H9 (cell line): ENCODE measurements around the gene DBI. TPM values are rescaled to one million over a fixed set of nuclear protein-coding genes. Genes with fewer than 3 reads are reported as not detected.

Experiments used
- DNase-seq: peaks from one replicate; pipeline ENCODE4 v3.0.0-alpha.2; 2017
- H2AFZ ChIP-seq: one replicate; pipeline ENCODE4 v1.6.1; 2013; ENCODE audit warnings: mild to moderate bottlenecking, low read length, control low read depth, moderate library complexity
- H2AK5ac ChIP-seq: 2 replicates; pipeline ENCODE4 v1.6.1; 2013; ENCODE audit warnings: low read length, control low read depth, mixed read lengths; ENCODE audit not compliant: insufficient read length
- H2BK120ac ChIP-seq: one replicate; pipeline ENCODE4 v1.6.1; 2013; ENCODE audit warnings: low read depth, mild to moderate bottlenecking, low read length, control low read depth, inconsistent platforms; ENCODE audit not compliant: poor library complexity, severe bottlenecking
- H2BK12ac ChIP-seq: 2 replicates; pipeline ENCODE4 v1.6.1; 2013; ENCODE audit warnings: low read length, control low read depth, mixed read lengths, low read depth; ENCODE audit not compliant: insufficient read length
- H2BK15ac ChIP-seq: 2 replicates; pipeline ENCODE4 v1.6.1; 2013; ENCODE audit warnings: low read depth, low read length, control low read depth
- H2BK20ac ChIP-seq: one replicate; pipeline ENCODE4 v1.6.1; 2013; ENCODE audit warnings: low read depth, mild to moderate bottlenecking, low read length, control low read depth, inconsistent platforms; ENCODE audit not compliant: poor library complexity, severe bottlenecking
- H2BK5ac ChIP-seq: 2 replicates; pipeline ENCODE4 v1.6.1; 2013; ENCODE audit warnings: low read length, control low read depth, mixed read lengths; ENCODE audit not compliant: insufficient read length
- H3K14ac ChIP-seq: 2 replicates; pipeline ENCODE4 v1.6.1; 2013; ENCODE audit warnings: low read length, control low read depth; ENCODE audit not compliant: insufficient read depth
- H3K18ac ChIP-seq: 2 replicates; pipeline ENCODE4 v1.6.1; 2013; ENCODE audit warnings: low read depth, mild to moderate bottlenecking, mixed read lengths, low read length, control low read depth; ENCODE audit not compliant: insufficient read length
- H3K23ac ChIP-seq: 2 replicates; pipeline ENCODE4 v1.6.1; 2013; ENCODE audit warnings: low read length, control low read depth, mixed read lengths, low read depth; ENCODE audit not compliant: insufficient read length
- H3K23me2 ChIP-seq: 2 replicates; pipeline ENCODE4 v1.6.1; 2013; ENCODE audit warnings: low read depth, mild to moderate bottlenecking, mixed read lengths, low read length, control low read depth; ENCODE audit not compliant: insufficient read length, poor library complexity, severe bottlenecking
- H3K27ac ChIP-seq: 2 replicates; pipeline ENCODE4 v1.5.1; 2013; ENCODE audit warnings: low read length, control low read depth, mixed read lengths, low read depth; ENCODE audit not compliant: insufficient read length
- H3K27me3 ChIP-seq: 2 replicates; pipeline ENCODE4 v1.6.1; 2013; ENCODE audit warnings: low read length, control low read depth, inconsistent platforms; ENCODE audit not compliant: insufficient read depth
- H3K4ac ChIP-seq: 2 replicates; pipeline ENCODE4 v1.6.1; 2013; ENCODE audit warnings: low read depth, mild to moderate bottlenecking, control low read depth, inconsistent platforms, low read length, moderate library complexity
- H3K4me1 ChIP-seq: 2 replicates; pipeline ENCODE4 v1.6.1; 2013; ENCODE audit warnings: low read length, control low read depth, inconsistent platforms; ENCODE audit not compliant: insufficient read depth
- H3K4me2 ChIP-seq: 2 replicates; pipeline ENCODE4 v1.6.1; 2013; ENCODE audit warnings: low read length, control low read depth, mixed read lengths; ENCODE audit not compliant: insufficient read length, insufficient read depth
- H3K56ac ChIP-seq: 2 replicates; pipeline ENCODE4 v1.6.1; 2013; ENCODE audit warnings: low read depth, mild to moderate bottlenecking, mixed read lengths, low read length, control low read depth; ENCODE audit not compliant: insufficient read length
- H3K79me1 ChIP-seq: 2 replicates; pipeline ENCODE4 v1.6.1; 2013; ENCODE audit warnings: low read depth, mild to moderate bottlenecking, moderate library complexity, low read length, control low read depth, inconsistent platforms; ENCODE audit not compliant: insufficient read depth, poor library complexity, severe bottlenecking
- H3K79me2 ChIP-seq: 2 replicates; pipeline ENCODE4 v1.6.1; 2013; ENCODE audit warnings: low read length, control low read depth, inconsistent platforms; ENCODE audit not compliant: insufficient read depth
- H3K9ac ChIP-seq: 2 replicates; pipeline ENCODE4 v1.6.1; 2013; ENCODE audit warnings: low read length, control low read depth, mixed read lengths; ENCODE audit not compliant: insufficient read length; ENCODE audit errors: extremely low read depth
- H3K9me3 ChIP-seq: one replicate; pipeline ENCODE4 v1.6.1; 2013; ENCODE audit warnings: low read depth, low read length, inconsistent platforms; ENCODE audit not compliant: control insufficient read depth
- H3T11ph ChIP-seq: one replicate; pipeline ENCODE4 v1.6.1; 2013; ENCODE audit warnings: mild to moderate bottlenecking, low read length, control low read depth, inconsistent platforms
- H4K20me1 ChIP-seq: one replicate; pipeline ENCODE4 v1.6.1; 2013; ENCODE audit not compliant: control insufficient read depth, insufficient read length, insufficient read depth
- H4K5ac ChIP-seq: 2 replicates; pipeline ENCODE4 v1.6.1; 2013; ENCODE audit warnings: low read depth, mild to moderate bottlenecking, mixed read lengths, low read length, control low read depth; ENCODE audit not compliant: insufficient read length
- H4K8ac ChIP-seq: replicated peaks from 2 replicates; pipeline ENCODE4 v1.6.1; 2013; ENCODE audit warnings: low read length, control low read depth, mixed read lengths, low read depth; ENCODE audit not compliant: insufficient read length
- H4K91ac ChIP-seq: 2 replicates; pipeline ENCODE4 v1.6.1; 2013; ENCODE audit warnings: low read depth, mild to moderate bottlenecking, moderate library complexity, mixed read lengths, low read length, control low read depth; ENCODE audit not compliant: insufficient read length
- H3K27ac Mint-ChIP-seq, 3 experiments: 2 replicates in 2 of 3; 3 replicates in 1 of 3; pipeline ENCODE4 v1.8.0; 2020 to 2021; ENCODE audit warnings: mixed read lengths in 3 of 3, mild to moderate bottlenecking in 1 of 3, moderate library complexity in 1 of 3
- H3K27me3 Mint-ChIP-seq: 2 replicates; pipeline ENCODE4 v1.8.0; 2021; ENCODE audit warnings: low read depth, mild to moderate bottlenecking, moderate library complexity, mixed read lengths
- H3K36me3 Mint-ChIP-seq, 3 experiments: 2 replicates in 2 of 3; 3 replicates in 1 of 3; pipeline ENCODE4 v1.8.0; 2020 to 2021; ENCODE audit warnings: low read depth in 3 of 3, mixed read lengths in 3 of 3; ENCODE audit not compliant: insufficient read depth in 1 of 3
- H3K4me1 Mint-ChIP-seq, 2 experiments: 2 replicates each; pipeline ENCODE4 v1.8.0; 2020; ENCODE audit warnings: mixed read lengths in 2 of 2
- H3K4me3 Mint-ChIP-seq, 2 experiments: 2 replicates in 1 of 2; 3 replicates in 1 of 2; pipeline ENCODE4 v1.8.0; 2020 to 2021; ENCODE audit warnings: mild to moderate bottlenecking in 2 of 2, mixed read lengths in 2 of 2, moderate library complexity in 1 of 2
- H3K9me3 Mint-ChIP-seq, 2 experiments: 2 replicates in 1 of 2; 3 replicates in 1 of 2; pipeline ENCODE4 v1.8.0; 2020; ENCODE audit warnings: mild to moderate bottlenecking in 2 of 2, mixed read lengths in 2 of 2, moderate library complexity in 1 of 2
- CTCF ChIP-seq: fragments of 200-600 bp; sonication (generic); conservative IDR thresholded peaks from 3 replicates; pipeline ENCODE4 v1.8.0; 2021; ENCODE audit warnings: antibody characterized with exemption, mild to moderate bottlenecking
- WGBS: extraction: QIAGEN DNeasy Blood & Tissue Kit; methylation state at CpG from one replicate; pipeline ENCODE4 v1.1.7; 2013; ENCODE audit warnings: missing lambda C conversion rate, low lambda C conversion rate, mixed read lengths; ENCODE audit not compliant: insufficient read length; ENCODE audit errors: extremely low coverage; 5-methylcytosine and 5-hydroxymethylcytosine counted together
- total RNA-seq: library from RNA; stranded (reverse); gene quantifications from 2 replicates; pipeline ENCODE4 v1.2.1, GENCODE V29; 2021

DBI gene
- total RNA-seq, 1 experiment from 2014 or later: 127 TPM

GRCh38 chr2:119324685-119325270 is 42.0 kb upstream of the DBI start:
- H4K20me1 ChIP-seq: no peaks in the 10 kb centered on the region
- no peak overlapping the region for H3K27ac ChIP-seq
- TF ChIP-seq CTCF: no peak
- no peak overlapping the region for H3T11ph ChIP-seq
- H3K27ac Mint-ChIP-seq: no peak overlapping the region; a peak in 1 of 7 replicates
- no peak overlapping the region for H4K8ac ChIP-seq
- no peak overlapping the region for H4K5ac ChIP-seq
- no peak overlapping the region for H2AK5ac ChIP-seq
- no peaks in the 10 kb centered on the region for H3K23me2 ChIP-seq
- no peak overlapping the region for H2BK15ac ChIP-seq
- no peak overlapping the region for H3K4ac ChIP-seq
- no peaks in the 10 kb centered on the region for H3K9me3 Mint-ChIP-seq
- H3K4me2 ChIP-seq: no peak overlapping the region
- no peak overlapping the region for H2BK20ac ChIP-seq
- no peak overlapping the region for H3K23ac ChIP-seq
- H3K4me1 ChIP-seq: no peaks in the 10 kb centered on the region
- no peak overlapping the region for H2AFZ ChIP-seq
- no peak overlapping the region for H3K18ac ChIP-seq
- no peak overlapping the region for H4K91ac ChIP-seq
- H3K79me2 ChIP-seq: no peaks in the 10 kb centered on the region
- H2BK12ac ChIP-seq: no peak overlapping the region
- no peaks in the 10 kb centered on the region for H3K9me3 ChIP-seq
- H3K4me3 Mint-ChIP-seq: no peak overlapping the region
- H3K36me3 Mint-ChIP-seq: no peaks in the 10 kb centered on the region
- no peak for DNase-seq
- no peak overlapping the region for H2BK5ac ChIP-seq
- no CpG with 5 or more reads among the region's 9 CpGs for WGBS
- no peak overlapping the region for H3K56ac ChIP-seq
- no peak overlapping the region for H3K14ac ChIP-seq
- H3K79me1 ChIP-seq: no peaks in the 10 kb centered on the region
- no peaks in the 10 kb centered on the region; the same call in 1 of the 2 replicates for H3K27me3 Mint-ChIP-seq
- peaks cover 2 to 3% of the 10 kb centered on the region in 2 experiments; a peak in 3 of 4 replicates for H3K4me1 Mint-ChIP-seq
- no peak overlapping the region for H3K9ac ChIP-seq
- H3K27me3 ChIP-seq: no peaks in the 10 kb centered on the region
- no peak overlapping the region for H2BK120ac ChIP-seq
